ENCODE results near the gene GATB.

DNA sequence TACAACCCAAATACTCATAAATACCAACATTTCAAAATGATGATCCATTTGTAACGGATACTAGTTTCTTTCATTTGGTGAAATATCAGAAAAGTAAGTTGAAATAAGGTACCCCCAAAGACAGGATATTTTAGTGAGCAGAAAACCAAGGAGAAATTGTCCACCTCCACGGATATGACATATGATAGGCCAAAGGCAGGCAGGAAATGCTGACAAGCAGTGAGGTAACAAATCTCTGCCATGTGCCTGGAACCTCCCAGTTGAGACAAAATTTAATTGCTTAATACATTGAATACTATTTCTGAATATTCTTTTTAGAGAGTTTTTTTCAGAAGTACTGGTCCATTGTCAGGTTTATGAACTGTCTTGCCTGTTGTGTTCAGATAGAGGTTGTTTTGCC is 118.8 kb downstream of the GATB start:
- TF ChIP-seq, protein P1, sequence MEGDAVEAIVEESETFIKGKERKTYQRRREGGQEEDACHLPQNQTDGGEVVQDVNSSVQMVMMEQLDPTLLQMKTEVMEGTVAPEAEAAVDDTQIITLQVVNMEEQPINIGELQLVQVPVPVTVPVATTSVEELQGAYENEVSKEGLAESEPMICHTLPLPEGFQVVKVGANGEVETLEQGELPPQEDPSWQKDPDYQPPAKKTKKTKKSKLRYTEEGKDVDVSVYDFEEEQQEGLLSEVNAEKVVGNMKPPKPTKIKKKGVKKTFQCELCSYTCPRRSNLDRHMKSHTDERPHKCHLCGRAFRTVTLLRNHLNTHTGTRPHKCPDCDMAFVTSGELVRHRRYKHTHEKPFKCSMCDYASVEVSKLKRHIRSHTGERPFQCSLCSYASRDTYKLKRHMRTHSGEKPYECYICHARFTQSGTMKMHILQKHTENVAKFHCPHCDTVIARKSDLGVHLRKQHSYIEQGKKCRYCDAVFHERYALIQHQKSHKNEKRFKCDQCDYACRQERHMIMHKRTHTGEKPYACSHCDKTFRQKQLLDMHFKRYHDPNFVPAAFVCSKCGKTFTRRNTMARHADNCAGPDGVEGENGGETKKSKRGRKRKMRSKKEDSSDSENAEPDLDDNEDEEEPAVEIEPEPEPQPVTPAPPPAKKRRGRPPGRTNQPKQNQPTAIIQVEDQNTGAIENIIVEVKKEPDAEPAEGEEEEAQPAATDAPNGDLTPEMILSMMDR (IDR thresholded peaks at IDR 0.05), result no peak
- no peak for TF ChIP-seq EZH2 (IDR thresholded peaks at IDR 0.05; ENCODE audit: borderline replicate concordance, insufficient read depth, low read depth, low read length, poor library complexity, severe bottlenecking)
